ENCODE data around the gene RCC2.

The RCC2 gene

DNA sequence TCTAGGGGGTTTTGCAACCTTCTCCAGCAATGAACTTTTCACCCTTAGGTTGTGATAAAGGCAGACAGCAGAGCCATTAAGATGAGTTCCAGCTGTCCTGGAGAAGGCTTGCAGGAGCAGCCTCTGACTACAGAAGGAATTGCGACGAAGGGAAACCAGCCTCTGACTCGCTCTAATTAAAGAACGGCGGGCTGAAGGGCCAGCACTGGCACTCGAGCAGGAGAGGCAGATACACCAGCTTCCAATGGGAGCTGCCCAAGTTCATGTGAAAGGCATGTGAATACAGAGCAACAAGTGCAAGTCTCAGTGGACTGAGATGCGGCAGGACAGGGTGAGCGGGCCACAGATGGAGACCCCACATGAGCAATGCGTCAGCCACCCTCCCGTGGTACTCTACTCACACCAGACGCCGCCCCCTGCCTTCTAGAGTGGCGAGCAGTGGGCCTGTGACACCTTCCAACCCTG lies 15.7 kb downstream of the RCC2 start:
- Histone ChIP-seq H3K4me3 (ENCODE audit: control insufficient read depth in 1 of 7, extremely low read depth in 1 of 7, insufficient read depth in 4 of 7, low read depth in 2 of 7, low read length in 6 of 7) (no peak overlapping the region), H3K9me3 (ENCODE audit: control extremely low read depth in 1 of 5, control insufficient read depth in 4 of 5, insufficient read depth in 2 of 5, low read depth in 1 of 5, low read length in 4 of 5) (no peaks in the 10 kb centered on the region), H3K4me1 (ENCODE audit: control extremely low read depth in 1 of 4, control insufficient read depth in 4 of 4, insufficient read depth in 4 of 4, low read length in 3 of 4) (peaks cover 0 to 2% (median 0%) of the 10 kb centered on the region in 4 experiments), H3K27ac (ENCODE audit: insufficient read depth in 1 of 2, low read depth in 1 of 2, low read length in 2 of 2, poor library complexity in 1 of 2, severe bottlenecking in 2 of 2) (no peak overlapping the region), H3K27me3 (replicated peaks in 2 of 5; ENCODE audit: control insufficient read depth in 4 of 5, insufficient read depth in 5 of 5, low read length in 4 of 5) (no peaks in the 10 kb centered on the region), H3K36me3 (ENCODE audit: control insufficient read depth in 4 of 4, insufficient read depth in 4 of 4, low read length in 3 of 4) (peaks cover 22 to 95% (median 82%) of the 10 kb centered on the region in 4 experiments)
- ChIA-PET POLR2A (interaction anchor here (1.2 kb wide), 1 partner anchor 9 kb away, joined by 3 read pairs; no protein-coding TSS in a partner anchor), CTCF (interaction anchor here (0.6 to 3.4 kb wide), 3 partner anchors 12 to 19 kb away, joined by 3 to 12 read pairs (median 3); partner anchors contain the start of gene RCC2)
- no peak for DNase-seq
- 89% methylated on average over 13 of the region's 13 CpGs for WGBS (ENCODE audit: insufficient coverage)

DNA sequence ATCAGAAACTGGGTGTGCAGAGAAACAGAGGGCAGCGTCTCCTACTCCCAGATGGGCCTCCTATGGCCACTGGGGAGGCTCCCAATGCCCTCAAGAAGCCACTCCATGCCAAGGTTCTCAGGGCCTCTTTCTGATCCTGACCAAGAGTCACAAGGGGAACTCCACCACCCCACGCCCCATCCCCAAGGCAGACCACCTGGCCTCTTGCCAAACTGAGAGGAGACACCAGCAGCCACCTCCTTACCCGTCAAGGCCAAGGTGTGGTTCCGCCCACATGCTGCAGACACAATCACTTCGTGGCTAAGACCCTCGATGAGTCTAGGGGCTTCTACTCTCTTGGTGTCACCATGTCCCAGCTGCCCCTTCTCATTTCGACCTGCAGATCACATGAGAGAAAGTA lies 17.0 kb downstream of the RCC2 start:
- no peaks in the 10 kb centered on the region for H3K27me3 ChIP-seq (replicated peaks in 2 of 5; ENCODE audit: control insufficient read depth in 4 of 5, insufficient read depth in 5 of 5, low read length in 4 of 5)
- H3K36me3 ChIP-seq (ENCODE audit: control insufficient read depth in 4 of 4, insufficient read depth in 4 of 4, low read length in 3 of 4): peaks cover 20 to 94% (median 81%) of the 10 kb centered on the region in 4 experiments
- peaks cover 0 to 2% (median 0%) of the 10 kb centered on the region in 4 experiments for H3K4me1 ChIP-seq (ENCODE audit: control extremely low read depth in 1 of 4, control insufficient read depth in 4 of 4, insufficient read depth in 4 of 4, low read length in 3 of 4)
- CTCF ChIA-PET: no interaction called here
- no peak overlapping the region for H3K4me3 ChIP-seq (ENCODE audit: control insufficient read depth in 1 of 7, extremely low read depth in 1 of 7, insufficient read depth in 4 of 7, low read depth in 2 of 7, low read length in 6 of 7)
- no peaks in the 10 kb centered on the region for H3K9me3 ChIP-seq (ENCODE audit: control extremely low read depth in 1 of 5, control insufficient read depth in 4 of 5, insufficient read depth in 2 of 5, low read depth in 1 of 5, low read length in 4 of 5)
- no peak overlapping the region for H3K27ac ChIP-seq (ENCODE audit: insufficient read depth in 1 of 2, low read depth in 1 of 2, low read length in 2 of 2, poor library complexity in 1 of 2, severe bottlenecking in 2 of 2)
- WGBS (ENCODE audit: insufficient coverage): 93% methylated on average over 5 of the region's 7 CpGs
- DNase-seq: no peak
- POLR2A ChIA-PET: no interaction called here

GRCh38 chr1:17420391-17420918 lies 19.0 kb downstream of the RCC2 start:
- H3K36me3 ChIP-seq (ENCODE audit: control insufficient read depth in 4 of 4, insufficient read depth in 4 of 4, low read length in 3 of 4): peaks cover 19 to 95% (median 83%) of the 10 kb centered on the region in 4 experiments
- H3K9me3 ChIP-seq (ENCODE audit: control extremely low read depth in 1 of 5, control insufficient read depth in 4 of 5, insufficient read depth in 2 of 5, low read depth in 1 of 5, low read length in 4 of 5): no peaks in the 10 kb centered on the region
- H3K4me3 ChIP-seq (ENCODE audit: control insufficient read depth in 1 of 7, extremely low read depth in 1 of 7, insufficient read depth in 4 of 7, low read depth in 2 of 7, low read length in 6 of 7): no peak overlapping the region
- DNase-seq: no peak
- no peaks in the 10 kb centered on the region for H3K27me3 ChIP-seq (replicated peaks in 2 of 5; ENCODE audit: control insufficient read depth in 4 of 5, insufficient read depth in 5 of 5, low read length in 4 of 5)
- no peak overlapping the region for H3K27ac ChIP-seq (ENCODE audit: insufficient read depth in 1 of 2, low read depth in 1 of 2, low read length in 2 of 2, poor library complexity in 1 of 2, severe bottlenecking in 2 of 2)
- CTCF ChIA-PET: interaction anchor here (0.7 to 1.4 kb wide), 7 partner anchors 8 to 186 kb away, joined by 3 to 4 read pairs (median 3); no protein-coding TSS in a partner anchor
- POLR2A ChIA-PET: no interaction called here
- WGBS (ENCODE audit: insufficient coverage): 91% methylated on average over 3 of the region's 6 CpGs
- peaks cover 0 to 2% (median 0%) of the 10 kb centered on the region in 4 experiments for H3K4me1 ChIP-seq (ENCODE audit: control extremely low read depth in 1 of 4, control insufficient read depth in 4 of 4, insufficient read depth in 4 of 4, low read length in 3 of 4)

GRCh38 chr1:17419626-17420328 lies 19.7 kb downstream of the RCC2 start:
- WGBS (ENCODE audit: insufficient coverage): 49% methylated on average over 39 of the region's 42 CpGs
- POLR2A ChIA-PET: no interaction called here
- peak; percentile 50 to 63 (median 63) for DNase-seq

DNA sequence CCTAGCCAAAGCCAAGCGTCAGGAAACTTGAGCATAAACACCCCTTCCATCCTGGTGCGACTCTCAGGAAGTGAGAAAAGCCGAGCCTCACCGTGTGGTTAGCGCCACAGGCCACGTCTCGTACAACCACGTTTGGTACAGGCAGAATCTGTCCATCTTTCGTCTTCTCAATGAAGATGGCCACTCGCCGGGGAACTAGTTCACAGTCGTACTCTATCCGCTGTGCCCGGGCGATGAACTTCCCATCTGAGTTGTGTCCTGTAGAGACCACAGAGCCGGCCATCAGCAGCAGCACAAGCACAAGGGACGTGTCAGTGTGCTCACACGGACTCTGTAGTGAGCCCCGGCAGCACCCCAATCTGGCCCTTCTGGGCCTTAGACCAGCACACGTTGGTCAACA lies 23.1 kb downstream of the RCC2 start:
- CTCF ChIA-PET: interaction anchor here (1.4 to 3.4 kb wide), 2 partner anchors 10 to 71 kb away, joined by 3 to 13 read pairs; no protein-coding TSS in a partner anchor
- Histone ChIP-seq H3K4me3 (ENCODE audit: control insufficient read depth in 1 of 7, extremely low read depth in 1 of 7, insufficient read depth in 4 of 7, low read depth in 2 of 7, low read length in 6 of 7) (no peak overlapping the region), H3K27ac (ENCODE audit: insufficient read depth in 1 of 2, low read depth in 1 of 2, low read length in 2 of 2, poor library complexity in 1 of 2, severe bottlenecking in 2 of 2) (no peak overlapping the region), H3K4me1 (ENCODE audit: control extremely low read depth in 1 of 4, control insufficient read depth in 4 of 4, insufficient read depth in 4 of 4, low read length in 3 of 4) (no peaks in the 10 kb centered on the region), H3K36me3 (ENCODE audit: control insufficient read depth in 4 of 4, insufficient read depth in 4 of 4, low read length in 3 of 4) (peaks cover 14 to 96% (median 84%) of the 10 kb centered on the region in 4 experiments), H3K9me3 (ENCODE audit: control extremely low read depth in 1 of 5, control insufficient read depth in 4 of 5, insufficient read depth in 2 of 5, low read depth in 1 of 5, low read length in 4 of 5) (no peaks in the 10 kb centered on the region), H3K27me3 (replicated peaks in 2 of 5; ENCODE audit: control insufficient read depth in 4 of 5, insufficient read depth in 5 of 5, low read length in 4 of 5) (no peaks in the 10 kb centered on the region)
- DNase-seq: no peak
- 95% methylated on average over 20 of the region's 20 CpGs for WGBS (ENCODE audit: insufficient coverage)
- POLR2A ChIA-PET: interaction anchor here (0.6 kb wide), 1 partner anchor 20 kb away, joined by 3 read pairs; no protein-coding TSS in a partner anchor

More at GRCh38 chr1:17419626-17420328, 19.7 kb downstream of the RCC2 start:
- CTCF ChIA-PET: interaction anchor here (0.6 to 1.5 kb wide), 9 partner anchors 9 to 187 kb away, joined by 3 to 9 read pairs (median 3); no protein-coding TSS in a partner anchor
- Histone ChIP-seq H3K36me3 (ENCODE audit: control insufficient read depth in 4 of 4, insufficient read depth in 4 of 4, low read length in 3 of 4) (peaks cover 19 to 95% (median 83%) of the 10 kb centered on the region in 4 experiments), H3K9me3 (ENCODE audit: control extremely low read depth in 1 of 5, control insufficient read depth in 4 of 5, insufficient read depth in 2 of 5, low read depth in 1 of 5, low read length in 4 of 5) (no peaks in the 10 kb centered on the region), H3K27ac (ENCODE audit: insufficient read depth in 1 of 2, low read depth in 1 of 2, low read length in 2 of 2, poor library complexity in 1 of 2, severe bottlenecking in 2 of 2) (no peak overlapping the region), H3K27me3 (replicated peaks in 2 of 5; ENCODE audit: control insufficient read depth in 4 of 5, insufficient read depth in 5 of 5, low read length in 4 of 5) (no peaks in the 10 kb centered on the region), H3K4me1 (ENCODE audit: control extremely low read depth in 1 of 4, control insufficient read depth in 4 of 4, insufficient read depth in 4 of 4, low read length in 3 of 4) (no peaks in the 10 kb centered on the region), H3K4me3 (ENCODE audit: control insufficient read depth in 1 of 7, extremely low read depth in 1 of 7, insufficient read depth in 4 of 7, low read depth in 2 of 7, low read length in 6 of 7) (no peak overlapping the region)

DNA sequence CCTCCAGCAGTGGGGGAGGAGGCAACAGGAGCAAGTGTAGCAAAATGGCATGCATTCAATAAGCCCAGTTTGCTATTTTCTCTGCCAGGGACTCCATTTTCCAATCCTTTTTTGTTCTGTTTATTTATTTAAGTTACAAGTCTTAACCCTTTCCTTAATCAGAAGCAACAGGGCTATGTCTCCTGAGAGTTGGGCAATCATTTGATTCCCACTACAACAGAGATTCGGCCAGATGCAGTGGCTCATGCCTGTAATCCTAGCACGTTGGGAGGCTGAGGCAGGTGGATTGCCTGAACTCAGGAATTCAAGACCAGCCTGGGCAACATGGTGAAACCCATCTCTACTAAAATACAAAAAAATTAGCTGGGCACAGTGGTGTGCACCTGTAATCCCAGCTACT lies 25.5 kb downstream of the RCC2 start:
- ChIA-PET CTCF (interaction anchor here (3.4 kb wide), 1 partner anchor 8 kb away, joined by 13 read pairs; no protein-coding TSS in a partner anchor), POLR2A (no interaction called here)
- peaks cover 25 to 99% (median 90%) of the 10 kb centered on the region in 4 experiments for H3K36me3 ChIP-seq (ENCODE audit: control insufficient read depth in 4 of 4, insufficient read depth in 4 of 4, low read length in 3 of 4)
- H3K9me3 ChIP-seq (ENCODE audit: control extremely low read depth in 1 of 5, control insufficient read depth in 4 of 5, insufficient read depth in 2 of 5, low read depth in 1 of 5, low read length in 4 of 5): no peaks in the 10 kb centered on the region
- H3K4me1 ChIP-seq (ENCODE audit: control extremely low read depth in 1 of 4, control insufficient read depth in 4 of 4, insufficient read depth in 4 of 4, low read length in 3 of 4): no peaks in the 10 kb centered on the region
- no peak for DNase-seq
- WGBS (ENCODE audit: insufficient coverage): 100% methylated on average over 2 of the region's 2 CpGs
- H3K27me3 ChIP-seq (replicated peaks in 2 of 5; ENCODE audit: control insufficient read depth in 4 of 5, insufficient read depth in 5 of 5, low read length in 4 of 5): no peaks in the 10 kb centered on the region
- H3K4me3 ChIP-seq (ENCODE audit: control insufficient read depth in 1 of 7, extremely low read depth in 1 of 7, insufficient read depth in 4 of 7, low read depth in 2 of 7, low read length in 6 of 7): no peak overlapping the region
- no peak overlapping the region for H3K27ac ChIP-seq (ENCODE audit: insufficient read depth in 1 of 2, low read depth in 1 of 2, low read length in 2 of 2, poor library complexity in 1 of 2, severe bottlenecking in 2 of 2)

Data from common myeloid progenitor, CD34-positive (primary cell).